K562 (cell line): ENCODE data around the gene KCND3. TPM values are rescaled to one million over a fixed set of nuclear protein-coding genes. Genes with fewer than 3 reads are reported as not detected.

Experiments
- CHCHD3 ChIP-seq: fragments of 250-450 bp; sonication (Bioruptor Pico); IDR thresholded peaks from 2 replicates; pipeline ENCODE4 v2.1.2; 2022; ENCODE audit warnings: mild to moderate bottlenecking
- CREBBP ChIP-seq: IDR thresholded peaks from one replicate; pipeline ENCODE4 v1.6.1; 2012; ENCODE audit warnings: low read depth, mild to moderate bottlenecking, control low read depth, inconsistent platforms, low read length
- CUX1 ChIP-seq: fragments of 200-800 bp; sonication (Bioruptor generic); IDR thresholded peaks from 2 replicates; pipeline ENCODE4 v1.6.1; 2016; ENCODE audit warnings: missing genetic modification characterization, missing compliant biosample characterization
- KAT7 ChIP-seq: sonication (generic); formaldehyde crosslinking; IDR thresholded peaks from 2 replicates; pipeline ENCODE4 v1.8.0; 2022; ENCODE audit warnings: missing genetic modification reagents, mild to moderate bottlenecking, borderline replicate concordance
- MCM5 ChIP-seq: fragments of 450-650 bp; IDR thresholded peaks from 2 replicates; pipeline ENCODE4 v1.6.1; 2016; ENCODE audit warnings: low read depth
- PHF20 ChIP-seq: fragments of 450-650 bp; IDR thresholded peaks from 2 replicates; pipeline ENCODE4 v1.6.1; 2018; ENCODE audit not compliant: partially characterized antibody
- RHOXF2B ChIP-seq: fragments of 250-450 bp; sonication (Bioruptor Pico); conservative IDR thresholded peaks from 2 replicates; pipeline ENCODE4 v1.5.1; 2021
- TGIF2 ChIP-seq: sonication (generic); formaldehyde crosslinking; IDR thresholded peaks from 2 replicates; pipeline ENCODE4 v1.8.1; 2022; ENCODE audit warnings: mild to moderate bottlenecking, missing genetic modification reagents, moderate library complexity
- polyA plus RNA-seq, 8 experiments: library from polyadenylated mRNA; depleted of rRNA in 4 of 8; stranded (reverse) in 5 of 8; unstranded in 3 of 8; fragments of >200 nt; fragmentation: Nextera tagmentation in 2 of 8; fragmentation: Illumina TruSeq in 1 of 8; extraction: Ambion mirVana in 2 of 8; extraction: Trizol in 1 of 8; gene quantifications; 2 replicates each; pipeline versions ENCODE4 v1.2.1 to v1.2.3, GENCODE V29; 2011 to 2014; ENCODE audit warnings: inconsistent platforms in 1 of 8, missing spikeins in 1 of 8
- total RNA-seq, 7 experiments: library from RNA; depleted of rRNA in 6 of 7; stranded (reverse); fragments of >200 nt in 6 of 7; fragmentation: Illumina TruSeq in 2 of 7; extraction: Trizol in 2 of 7; gene quantifications; 2 replicates each; pipeline versions ENCODE4 v1.2.1 to v1.2.3, GENCODE V29; 2011 to 2021; ENCODE audit warnings: low replicate concordance in 1 of 7
- TF ChIP-seq, protein P1 (sequence below): sonication (generic); formaldehyde crosslinking; IDR thresholded peaks from 2 replicates; pipeline ENCODE4 v1.4.0; 2020; ENCODE audit warnings: mild to moderate bottlenecking, missing genetic modification reagents
- TF ChIP-seq, protein P2 (sequence below): fragments of 450-650 bp; IDR thresholded peaks from 2 replicates; pipeline ENCODE4 v1.6.1; 2016; ENCODE audit warnings: mild to moderate bottlenecking
- TF ChIP-seq, protein P3 (sequence below), 2 experiments: fragments of 450-650 bp; IDR thresholded peaks; 2 replicates each; pipeline ENCODE4 v1.6.1; 2018; ENCODE audit warnings: mild to moderate bottlenecking in 2 of 2, low read depth in 1 of 2; ENCODE audit not compliant: partially characterized antibody in 2 of 2

Gene KCND3
- total and polyA plus RNA-seq, 9 of the 15 experiments (the other 6 are each of a cell fraction or from before 2014, with no cell fraction given), result not detected

GRCh38 chr1:111755331-111756123 is 233.9 kb downstream of the KCND3 start, which contains the start of gene DDX20 (continued):
- TF ChIP-seq, protein P1, sequence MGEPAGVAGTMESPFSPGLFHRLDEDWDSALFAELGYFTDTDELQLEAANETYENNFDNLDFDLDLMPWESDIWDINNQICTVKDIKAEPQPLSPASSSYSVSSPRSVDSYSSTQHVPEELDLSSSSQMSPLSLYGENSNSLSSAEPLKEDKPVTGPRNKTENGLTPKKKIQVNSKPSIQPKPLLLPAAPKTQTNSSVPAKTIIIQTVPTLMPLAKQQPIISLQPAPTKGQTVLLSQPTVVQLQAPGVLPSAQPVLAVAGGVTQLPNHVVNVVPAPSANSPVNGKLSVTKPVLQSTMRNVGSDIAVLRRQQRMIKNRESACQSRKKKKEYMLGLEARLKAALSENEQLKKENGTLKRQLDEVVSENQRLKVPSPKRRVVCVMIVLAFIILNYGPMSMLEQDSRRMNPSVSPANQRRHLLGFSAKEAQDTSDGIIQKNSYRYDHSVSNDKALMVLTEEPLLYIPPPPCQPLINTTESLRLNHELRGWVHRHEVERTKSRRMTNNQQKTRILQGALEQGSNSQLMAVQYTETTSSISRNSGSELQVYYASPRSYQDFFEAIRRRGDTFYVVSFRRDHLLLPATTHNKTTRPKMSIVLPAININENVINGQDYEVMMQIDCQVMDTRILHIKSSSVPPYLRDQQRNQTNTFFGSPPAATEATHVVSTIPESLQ, result peak; percentile 96
- no peak for TF ChIP-seq CREBBP
- no peak for TF ChIP-seq CUX1 (CRISPR knock-in tag)
- TF ChIP-seq, protein P2, sequence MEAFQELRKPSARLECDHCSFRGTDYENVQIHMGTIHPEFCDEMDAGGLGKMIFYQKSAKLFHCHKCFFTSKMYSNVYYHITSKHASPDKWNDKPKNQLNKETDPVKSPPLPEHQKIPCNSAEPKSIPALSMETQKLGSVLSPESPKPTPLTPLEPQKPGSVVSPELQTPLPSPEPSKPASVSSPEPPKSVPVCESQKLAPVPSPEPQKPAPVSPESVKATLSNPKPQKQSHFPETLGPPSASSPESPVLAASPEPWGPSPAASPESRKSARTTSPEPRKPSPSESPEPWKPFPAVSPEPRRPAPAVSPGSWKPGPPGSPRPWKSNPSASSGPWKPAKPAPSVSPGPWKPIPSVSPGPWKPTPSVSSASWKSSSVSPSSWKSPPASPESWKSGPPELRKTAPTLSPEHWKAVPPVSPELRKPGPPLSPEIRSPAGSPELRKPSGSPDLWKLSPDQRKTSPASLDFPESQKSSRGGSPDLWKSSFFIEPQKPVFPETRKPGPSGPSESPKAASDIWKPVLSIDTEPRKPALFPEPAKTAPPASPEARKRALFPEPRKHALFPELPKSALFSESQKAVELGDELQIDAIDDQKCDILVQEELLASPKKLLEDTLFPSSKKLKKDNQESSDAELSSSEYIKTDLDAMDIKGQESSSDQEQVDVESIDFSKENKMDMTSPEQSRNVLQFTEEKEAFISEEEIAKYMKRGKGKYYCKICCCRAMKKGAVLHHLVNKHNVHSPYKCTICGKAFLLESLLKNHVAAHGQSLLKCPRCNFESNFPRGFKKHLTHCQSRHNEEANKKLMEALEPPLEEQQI, result no peak; the same call in 1 of the 2 replicates
- TF ChIP-seq CHCHD3 (CRISPR knock-in tag), result no peak
- TF ChIP-seq, protein P3, sequence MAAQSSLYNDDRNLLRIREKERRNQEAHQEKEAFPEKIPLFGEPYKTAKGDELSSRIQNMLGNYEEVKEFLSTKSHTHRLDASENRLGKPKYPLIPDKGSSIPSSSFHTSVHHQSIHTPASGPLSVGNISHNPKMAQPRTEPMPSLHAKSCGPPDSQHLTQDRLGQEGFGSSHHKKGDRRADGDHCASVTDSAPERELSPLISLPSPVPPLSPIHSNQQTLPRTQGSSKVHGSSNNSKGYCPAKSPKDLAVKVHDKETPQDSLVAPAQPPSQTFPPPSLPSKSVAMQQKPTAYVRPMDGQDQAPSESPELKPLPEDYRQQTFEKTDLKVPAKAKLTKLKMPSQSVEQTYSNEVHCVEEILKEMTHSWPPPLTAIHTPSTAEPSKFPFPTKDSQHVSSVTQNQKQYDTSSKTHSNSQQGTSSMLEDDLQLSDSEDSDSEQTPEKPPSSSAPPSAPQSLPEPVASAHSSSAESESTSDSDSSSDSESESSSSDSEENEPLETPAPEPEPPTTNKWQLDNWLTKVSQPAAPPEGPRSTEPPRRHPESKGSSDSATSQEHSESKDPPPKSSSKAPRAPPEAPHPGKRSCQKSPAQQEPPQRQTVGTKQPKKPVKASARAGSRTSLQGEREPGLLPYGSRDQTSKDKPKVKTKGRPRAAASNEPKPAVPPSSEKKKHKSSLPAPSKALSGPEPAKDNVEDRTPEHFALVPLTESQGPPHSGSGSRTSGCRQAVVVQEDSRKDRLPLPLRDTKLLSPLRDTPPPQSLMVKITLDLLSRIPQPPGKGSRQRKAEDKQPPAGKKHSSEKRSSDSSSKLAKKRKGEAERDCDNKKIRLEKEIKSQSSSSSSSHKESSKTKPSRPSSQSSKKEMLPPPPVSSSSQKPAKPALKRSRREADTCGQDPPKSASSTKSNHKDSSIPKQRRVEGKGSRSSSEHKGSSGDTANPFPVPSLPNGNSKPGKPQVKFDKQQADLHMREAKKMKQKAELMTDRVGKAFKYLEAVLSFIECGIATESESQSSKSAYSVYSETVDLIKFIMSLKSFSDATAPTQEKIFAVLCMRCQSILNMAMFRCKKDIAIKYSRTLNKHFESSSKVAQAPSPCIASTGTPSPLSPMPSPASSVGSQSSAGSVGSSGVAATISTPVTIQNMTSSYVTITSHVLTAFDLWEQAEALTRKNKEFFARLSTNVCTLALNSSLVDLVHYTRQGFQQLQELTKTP (IDR thresholded peaks at IDR 0.05; ENCODE audit: low read depth in 1 of 2, partially characterized antibody in 2 of 2), result peak; percentile 70 to 74
- no peak for TF ChIP-seq MCM5
- TF ChIP-seq RHOXF2B (CRISPR knock-in tag), result no peak
- peak; percentile 91 for TF ChIP-seq PHF20
- TF ChIP-seq KAT7 (CRISPR knock-in tag), result peak; percentile 99
- TF ChIP-seq TGIF2 (CRISPR knock-in tag), result peak; percentile 49; the same call in 1 of the 2 replicates
